Measurements from ENCODE around the gene PDE6A. TPM values are rescaled to one million over a fixed set of nuclear protein-coding genes. Genes with fewer than 3 reads are reported as not detected.

Gene PDE6A
- total and polyA plus RNA-seq, 2 donors: 0.01 to 0.05 TPM

GRCh38 chr5:149834246-149834855 is 110.2 kb downstream of the PDE6A start:
- no peaks in the 10 kb centered on the region for H3K36me3 ChIP-seq (ENCODE audit: insufficient read depth)
- H3K4me3 ChIP-seq (ENCODE audit: low read depth, low read length): no peak overlapping the region
- 48% methylated on average over 5 of the region's 5 CpGs for WGBS
- peak; percentile 41 for DNase-seq (ENCODE audit: extremely low spot score)
- H3K4me1 ChIP-seq (ENCODE audit: insufficient read depth): no peaks in the 10 kb centered on the region
- no peak overlapping the region for H3K27ac ChIP-seq (ENCODE audit: low read depth)

- no peak for DNase-seq (ENCODE audit: extremely low spot score)
- 87% methylated on average over 30 of the region's 30 CpGs for WGBS
- H3K36me3 ChIP-seq (ENCODE audit: insufficient read depth): no peaks in the 10 kb centered on the region
These were observed 111.3 kb downstream of the PDE6A start for GRCh38 chr5:149833116-149833827.

DNA sequence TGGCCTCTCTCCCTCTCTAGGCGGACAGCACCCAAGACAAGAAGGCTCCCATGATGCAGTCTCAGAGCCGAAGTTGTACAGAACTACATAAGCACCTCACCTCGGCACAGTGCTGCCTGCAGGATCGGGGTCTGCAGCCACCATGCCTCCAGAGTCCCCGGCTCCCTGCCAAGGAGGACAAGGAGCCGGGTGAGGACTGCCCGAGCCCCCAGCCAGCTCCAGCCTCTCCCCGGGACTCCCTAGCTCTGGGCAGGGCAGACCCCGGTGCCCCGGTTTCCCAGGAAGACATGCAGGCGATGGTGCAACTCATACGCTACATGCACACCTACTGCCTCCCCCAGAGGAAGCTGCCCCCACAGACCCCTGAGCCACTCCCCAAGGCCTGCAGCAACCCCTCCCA is 112.0 kb downstream of the PDE6A start:
- H3K36me3 ChIP-seq (ENCODE audit: insufficient read depth): no peaks in the 10 kb centered on the region

More at GRCh38 chr5:149833116-149833827, 111.3 kb downstream of the PDE6A start:
- H3K27ac ChIP-seq (ENCODE audit: low read depth): no peak overlapping the region
- H3K4me3 ChIP-seq (ENCODE audit: low read depth, low read length): no peak overlapping the region
- no peaks in the 10 kb centered on the region for H3K4me1 ChIP-seq (ENCODE audit: insufficient read depth)

DNA sequence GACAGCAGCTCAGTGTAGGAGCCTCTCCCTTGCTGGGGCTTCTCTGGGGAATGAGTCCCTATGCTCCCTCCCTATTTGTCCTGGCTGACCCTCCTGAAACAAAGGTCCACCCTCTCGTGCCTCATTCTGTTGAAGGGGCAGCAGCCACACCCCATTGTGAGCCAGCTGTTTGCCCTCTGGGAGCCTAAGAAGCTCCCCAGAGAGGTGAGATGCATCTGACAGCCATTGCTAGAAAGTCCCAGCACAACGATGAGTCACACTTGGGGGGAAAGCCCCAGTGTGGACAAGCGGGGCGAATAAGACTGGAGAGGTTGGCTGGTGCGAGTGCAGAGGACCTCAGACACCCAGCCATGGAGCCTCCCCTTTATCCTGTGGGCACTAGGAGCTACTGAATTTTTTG is 113.1 kb downstream of the PDE6A start:
- 58% methylated on average over 5 of the region's 5 CpGs for WGBS

More for the DNA sequence above, 112.0 kb downstream of the PDE6A start:
- H3K27ac ChIP-seq (ENCODE audit: low read depth): no peak overlapping the region
- WGBS: 92% methylated on average over 12 of the region's 12 CpGs
- no peaks in the 10 kb centered on the region for H3K4me1 ChIP-seq (ENCODE audit: insufficient read depth)
- no peak overlapping the region for H3K4me3 ChIP-seq (ENCODE audit: low read depth, low read length)
- DNase-seq (ENCODE audit: extremely low spot score): no peak

GRCh38 chr5:149830579-149830978 is 114.0 kb downstream of the PDE6A start:
- DNase-seq (ENCODE audit: extremely low spot score): no peak
- no peak overlapping the region for H3K4me3 ChIP-seq (ENCODE audit: low read depth, low read length)
- no peaks in the 10 kb centered on the region for H3K36me3 ChIP-seq (ENCODE audit: insufficient read depth)
- WGBS: 87% methylated on average over 5 of the region's 5 CpGs
- no peaks in the 10 kb centered on the region for H3K4me1 ChIP-seq (ENCODE audit: insufficient read depth)
- no peak overlapping the region for H3K27ac ChIP-seq (ENCODE audit: low read depth)

More for the DNA sequence above, 113.1 kb downstream of the PDE6A start:
- H3K4me1 ChIP-seq (ENCODE audit: insufficient read depth): no peaks in the 10 kb centered on the region
- H3K27ac ChIP-seq (ENCODE audit: low read depth): no peak overlapping the region
- H3K4me3 ChIP-seq (ENCODE audit: low read depth, low read length): no peak overlapping the region
- DNase-seq (ENCODE audit: extremely low spot score): no peak
- no peaks in the 10 kb centered on the region for H3K36me3 ChIP-seq (ENCODE audit: insufficient read depth)

DNA sequence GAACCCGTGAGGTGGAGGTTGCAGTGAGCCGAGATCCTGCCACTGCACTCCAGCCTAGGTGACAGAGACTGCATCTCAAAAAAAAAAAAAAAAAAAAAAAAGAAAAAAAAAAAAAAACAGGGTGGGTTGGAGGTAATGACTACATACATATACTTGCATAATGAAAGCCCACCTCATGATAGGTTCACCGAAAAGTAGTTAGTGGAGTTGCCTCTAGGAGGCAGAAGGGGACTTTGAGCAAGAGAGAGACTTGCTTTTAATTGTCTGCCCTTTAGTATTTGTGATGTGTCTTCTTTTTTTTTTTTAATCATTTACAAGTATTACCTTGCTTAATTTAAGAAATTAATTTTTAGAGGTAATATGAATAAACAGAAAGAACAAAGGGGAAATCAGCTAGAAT is 114.6 kb downstream of the PDE6A start:
- H3K4me3 ChIP-seq (ENCODE audit: low read depth, low read length): no peak overlapping the region
- no peaks in the 10 kb centered on the region for H3K36me3 ChIP-seq (ENCODE audit: insufficient read depth)
- H3K27ac ChIP-seq (ENCODE audit: low read depth): no peak overlapping the region
- 94% methylated on average over 3 of the region's 3 CpGs for WGBS
- no peak for DNase-seq (ENCODE audit: extremely low spot score)
- no peaks in the 10 kb centered on the region for H3K4me1 ChIP-seq (ENCODE audit: insufficient read depth)

DNA sequence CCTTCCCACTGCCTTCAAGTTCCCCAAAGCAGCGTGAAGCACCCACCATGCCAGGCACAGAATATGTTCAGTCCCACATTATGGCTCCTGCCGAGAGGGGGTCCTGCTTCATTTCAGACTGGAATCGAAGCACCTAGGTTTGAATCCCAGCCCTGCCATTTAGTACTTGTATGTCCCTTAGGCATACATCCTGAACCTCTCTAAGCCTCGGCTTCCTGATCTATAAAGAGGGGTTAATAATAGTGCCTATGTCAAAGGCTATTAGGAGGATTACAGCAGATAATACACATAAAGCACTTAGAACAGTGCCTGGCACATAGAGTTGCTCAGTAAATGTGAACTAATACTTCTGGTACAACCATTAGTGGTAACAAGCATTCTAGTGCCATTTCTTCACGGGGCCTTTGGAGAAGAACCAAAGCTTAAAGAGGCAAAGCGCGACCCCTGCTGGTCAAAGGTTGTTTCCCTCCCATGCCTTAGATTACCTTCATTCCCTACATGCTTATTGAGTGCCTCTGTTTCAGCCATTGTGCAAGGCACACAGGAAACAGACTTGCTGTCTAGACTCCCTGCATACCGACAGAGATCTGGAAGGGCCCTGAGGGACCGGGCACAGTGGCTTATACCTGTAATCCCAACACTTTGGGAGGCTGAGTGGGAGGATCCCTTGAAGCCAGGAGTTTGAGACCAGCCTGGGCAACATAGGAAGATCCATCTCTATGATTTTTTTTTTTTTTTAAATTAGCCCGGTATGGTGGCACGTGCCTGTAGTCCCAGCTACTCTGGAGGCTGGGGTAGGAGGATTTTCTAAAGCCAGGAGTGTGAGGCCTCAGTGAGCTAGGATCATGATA is 116.2 kb downstream of the PDE6A start:
- peak; percentile 79 for DNase-seq (ENCODE audit: extremely low spot score)
- H3K4me3 ChIP-seq (ENCODE audit: low read depth, low read length): no peak overlapping the region
- no peak overlapping the region for H3K27ac ChIP-seq (ENCODE audit: low read depth)
- no peaks in the 10 kb centered on the region for H3K4me1 ChIP-seq (ENCODE audit: insufficient read depth)
- 38% methylated on average over 11 of the region's 11 CpGs for WGBS
- no peaks in the 10 kb centered on the region for H3K36me3 ChIP-seq (ENCODE audit: insufficient read depth)

GRCh38 chr5:149827546-149827945 is 117.0 kb downstream of the PDE6A start:
- Histone ChIP-seq H3K4me1 (ENCODE audit: insufficient read depth) (no peaks in the 10 kb centered on the region), H3K36me3 (ENCODE audit: insufficient read depth) (no peaks in the 10 kb centered on the region), H3K27ac (ENCODE audit: low read depth) (no peak overlapping the region), H3K4me3 (ENCODE audit: low read depth, low read length) (no peak overlapping the region)
- DNase-seq (ENCODE audit: extremely low spot score): no peak
- 92% methylated on average over 5 of the region's 5 CpGs for WGBS

- Histone ChIP-seq H3K4me3 (ENCODE audit: low read depth, low read length) (no peak overlapping the region), H3K4me1 (ENCODE audit: insufficient read depth) (no peaks in the 10 kb centered on the region), H3K27ac (ENCODE audit: low read depth) (no peak overlapping the region), H3K36me3 (ENCODE audit: insufficient read depth) (no peaks in the 10 kb centered on the region)
- DNase-seq (ENCODE audit: extremely low spot score): no peak
- 75% methylated on average over 5 of the region's 5 CpGs for WGBS
These were observed 117.5 kb downstream of the PDE6A start for GRCh38 chr5:149827086-149827485.

DNA sequence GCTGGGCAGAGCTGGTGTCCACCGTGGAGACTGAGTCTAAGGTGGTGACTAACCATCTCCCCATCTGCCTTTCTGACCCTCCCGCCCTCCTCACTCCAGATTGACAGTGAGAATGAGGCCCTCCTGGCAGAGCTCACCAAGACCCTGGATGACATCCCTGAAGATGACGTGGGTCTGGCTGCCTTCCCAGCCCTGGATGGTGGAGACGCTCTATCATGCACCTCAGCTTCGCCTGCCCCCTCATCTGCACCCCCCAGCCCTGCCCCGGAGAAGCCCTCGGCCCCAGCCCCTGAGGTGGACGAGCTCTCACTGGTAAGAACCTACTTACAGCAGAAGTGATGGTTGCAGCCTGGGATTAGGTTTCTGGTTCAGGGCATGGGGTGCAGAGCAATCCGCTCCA is 118.0 kb downstream of the PDE6A start:
- H3K27ac ChIP-seq (ENCODE audit: low read depth): no peak overlapping the region
- no peak overlapping the region for H3K4me3 ChIP-seq (ENCODE audit: low read depth, low read length)
- no peak for DNase-seq (ENCODE audit: extremely low spot score)
- H3K36me3 ChIP-seq (ENCODE audit: insufficient read depth): no peaks in the 10 kb centered on the region
- WGBS: 58% methylated on average over 9 of the region's 9 CpGs
- H3K4me1 ChIP-seq (ENCODE audit: insufficient read depth): no peaks in the 10 kb centered on the region

- no peak for DNase-seq (ENCODE audit: extremely low spot score)
- Histone ChIP-seq H3K4me1 (ENCODE audit: insufficient read depth) (no peaks in the 10 kb centered on the region), H3K4me3 (ENCODE audit: low read depth, low read length) (no peak overlapping the region), H3K36me3 (ENCODE audit: insufficient read depth) (no peaks in the 10 kb centered on the region), H3K27ac (ENCODE audit: low read depth) (peak overlapping the region; percentile 57)
- WGBS: 40% methylated on average over 16 of the region's 16 CpGs
These were observed 119.7 kb downstream of the PDE6A start for GRCh38 chr5:149824846-149825245.

DNA sequence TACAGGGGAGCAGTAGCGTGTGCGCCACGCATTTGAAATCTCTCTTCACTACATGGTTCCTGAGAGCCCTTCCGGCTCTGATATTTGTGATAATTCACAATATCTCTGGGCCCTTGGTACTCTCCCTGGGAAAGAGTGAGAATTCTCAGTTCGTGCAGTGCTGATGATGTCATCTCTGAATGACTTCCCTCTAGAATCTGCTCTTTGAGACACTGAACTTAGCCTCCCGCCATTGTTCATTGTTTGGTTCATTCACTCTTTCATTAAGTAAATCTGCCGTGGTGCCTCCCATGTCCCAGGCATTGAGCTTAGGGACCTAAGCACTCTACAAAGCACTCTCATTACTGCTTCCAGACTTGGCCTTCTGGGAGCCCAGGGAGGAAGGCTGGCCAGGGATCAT is 120.5 kb downstream of the PDE6A start:
- Histone ChIP-seq H3K4me1 (ENCODE audit: insufficient read depth) (no peaks in the 10 kb centered on the region), H3K36me3 (ENCODE audit: insufficient read depth) (no peaks in the 10 kb centered on the region), H3K27ac (ENCODE audit: low read depth) (peak overlapping the region; percentile 57), H3K4me3 (ENCODE audit: low read depth, low read length) (no peak overlapping the region)
- DNase-seq (ENCODE audit: extremely low spot score): no peak
- WGBS: 80% methylated on average over 7 of the region's 7 CpGs

DNA sequence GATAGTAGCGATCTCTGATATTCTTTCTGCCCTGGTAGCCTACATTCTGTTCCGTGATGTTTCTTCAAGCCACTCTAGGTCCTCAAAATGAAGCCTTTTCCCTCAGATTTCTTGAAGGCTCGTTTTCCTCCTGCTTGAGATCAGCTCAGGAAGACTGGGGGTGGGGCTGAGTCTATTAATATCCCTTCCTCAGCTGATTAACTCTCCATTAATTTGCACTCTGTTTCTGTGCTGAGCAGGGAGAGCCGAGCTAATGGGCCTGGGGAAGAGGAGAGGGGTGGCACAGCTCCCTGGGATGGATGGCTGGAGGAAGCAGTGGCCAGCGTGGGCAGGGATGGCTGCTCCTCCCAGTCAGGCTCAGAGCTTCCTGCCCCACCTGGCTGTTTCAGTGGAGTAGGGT is 121.2 kb downstream of the PDE6A start:
- DNase-seq (ENCODE audit: extremely low spot score): no peak
- Histone ChIP-seq H3K36me3 (ENCODE audit: insufficient read depth) (no peaks in the 10 kb centered on the region), H3K4me3 (ENCODE audit: low read depth, low read length) (no peak overlapping the region), H3K27ac (ENCODE audit: low read depth) (peak overlapping the region; percentile 12), H3K4me1 (ENCODE audit: insufficient read depth) (no peaks in the 10 kb centered on the region)
- 64% methylated on average over 5 of the region's 5 CpGs for WGBS

- no peak for DNase-seq (ENCODE audit: extremely low spot score)
- Histone ChIP-seq H3K4me3 (ENCODE audit: low read depth, low read length) (no peak overlapping the region), H3K36me3 (ENCODE audit: insufficient read depth) (no peaks in the 10 kb centered on the region), H3K27ac (ENCODE audit: low read depth) (no peak overlapping the region), H3K4me1 (ENCODE audit: insufficient read depth) (no peaks in the 10 kb centered on the region)
- WGBS: 90% methylated on average over 5 of the region's 5 CpGs
These were observed 122.3 kb downstream of the PDE6A start for GRCh38 chr5:149822301-149822700.
